ENCODE measurements around the gene GRK4. TPM values are rescaled to one million over a fixed set of nuclear protein-coding genes. Genes with fewer than 3 reads are reported as not detected.
A peak's percentile ranks its signal among the peaks of the same experiment; 100 is the strongest.
"Not testable (repeated sequence)": the region's sequence is repeated elsewhere in the genome, so short reads cannot be mapped to it uniquely, and the experiment has no call there.

GRK4 gene
- total RNA-seq, 1 donor from 2014 or later: 14.8 TPM

DNA sequence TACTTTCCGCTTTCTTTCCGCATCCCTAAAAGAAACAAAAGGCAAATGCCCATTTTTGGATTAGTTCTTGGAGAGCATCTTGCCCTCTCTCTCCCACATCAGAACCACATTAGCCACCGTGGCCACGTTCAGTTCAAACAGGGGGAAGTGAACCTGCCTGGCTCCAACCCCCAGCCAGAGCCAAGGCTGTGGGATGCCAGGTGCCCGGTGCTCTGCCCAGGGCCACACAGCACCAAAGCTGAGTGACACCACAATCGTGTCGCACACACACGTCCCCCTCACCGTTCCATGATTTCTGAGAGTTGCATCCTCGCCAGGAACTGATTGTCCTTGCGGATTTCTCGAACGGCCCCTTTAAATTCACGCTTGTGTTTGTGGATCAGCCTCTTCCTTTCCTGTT, 24.5 kb upstream of the GRK4 start:
- DNase-seq (ENCODE audit: low spot score): peak; percentile 47
- ATAC-seq: no peak
- intact Hi-C loops (cut with DNase I): loop anchor here (10.0 kb wide), 1 partner anchor 184 kb away; the partner anchor contains the start of gene TNIP2

DNA sequence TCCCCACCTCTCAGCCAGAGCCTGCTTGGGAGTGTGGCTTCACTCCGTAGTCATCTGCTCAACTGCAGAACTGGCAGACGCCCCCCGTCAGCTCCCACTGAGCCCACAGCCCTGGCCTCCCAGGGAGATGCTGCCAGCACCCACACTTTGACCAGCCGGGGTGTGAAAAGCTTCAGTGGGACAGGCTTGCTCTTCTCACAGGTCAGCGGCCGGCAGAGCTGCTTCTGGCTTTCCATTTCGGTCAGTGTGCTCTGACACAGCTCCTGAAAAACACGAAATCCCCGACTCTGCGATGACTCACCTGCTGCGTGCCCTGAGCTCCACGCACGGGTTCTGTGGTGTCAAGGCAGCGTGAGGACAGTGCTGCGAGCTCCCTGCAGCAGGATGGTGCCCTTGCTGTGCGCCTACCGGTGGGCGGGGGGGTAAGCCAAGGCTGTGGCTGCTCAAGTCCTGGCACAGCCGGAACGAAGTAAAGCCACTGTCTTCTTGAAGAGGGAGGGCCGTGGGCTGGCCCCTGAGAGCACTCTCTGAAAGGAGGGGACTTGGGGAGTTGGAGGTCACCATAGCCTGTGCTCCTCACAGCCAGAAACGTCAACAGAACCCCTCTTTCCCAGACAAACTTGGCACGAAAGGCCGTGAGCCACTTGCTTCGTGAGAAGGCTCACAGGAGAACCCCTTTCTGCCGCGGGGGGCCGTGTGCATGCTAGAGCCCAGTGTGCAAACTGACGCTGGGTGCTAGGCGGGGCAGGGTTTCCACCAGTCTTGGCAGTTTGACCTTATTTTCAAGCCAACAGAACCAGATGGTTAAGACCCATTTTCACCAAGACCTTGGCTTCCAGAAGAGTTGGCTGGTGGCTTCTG, 23.8 kb upstream of the GRK4 start:
- ATAC-seq (no peak), DNase-seq (ENCODE audit: low spot score) (peak; percentile 57)
- intact Hi-C loops (cut with DNase I): loop anchor here (10.0 kb wide), 1 partner anchor 185 kb away; the partner anchor contains the start of gene TNIP2

DNA sequence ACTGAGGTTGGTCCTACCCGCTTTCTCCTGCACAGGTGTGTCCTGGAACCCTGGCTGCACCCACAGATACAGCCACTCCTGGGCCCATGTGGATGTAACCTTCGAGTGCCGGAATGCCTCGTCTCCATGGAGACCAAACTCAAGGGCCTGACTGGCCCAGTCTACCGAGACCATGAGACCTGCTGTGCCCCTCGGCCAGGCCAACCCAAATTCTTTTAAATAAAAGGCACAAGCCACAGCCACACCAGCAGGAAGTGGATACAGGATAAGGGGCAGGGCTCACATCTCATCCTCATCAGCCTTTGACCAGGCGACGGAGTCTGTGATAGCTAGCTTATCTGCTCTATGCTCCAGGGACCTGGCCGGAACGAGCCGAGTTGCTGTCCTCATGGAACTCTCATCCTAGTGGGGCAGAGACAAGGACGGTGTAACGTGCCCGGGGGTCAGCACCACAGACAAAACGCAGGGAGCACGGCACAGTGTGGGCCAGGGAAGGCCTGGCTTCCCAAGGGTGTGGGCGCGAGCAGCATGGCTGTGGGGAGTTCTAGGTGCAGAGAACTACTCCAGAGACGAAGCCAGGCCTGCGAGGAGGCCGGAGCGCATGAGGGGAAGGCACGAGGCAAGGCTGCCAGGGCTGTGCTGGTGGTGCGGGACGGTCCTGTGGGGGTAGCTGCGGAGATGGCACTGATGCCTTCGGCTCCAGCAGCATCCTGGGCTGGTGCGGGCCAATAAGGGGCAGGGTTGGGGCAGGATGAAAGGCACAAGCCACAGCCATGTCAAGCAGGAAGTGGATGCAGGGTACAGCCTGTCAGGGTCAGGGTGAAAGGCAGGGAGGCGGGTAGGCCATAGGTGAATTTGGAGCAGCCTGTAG, 22.9 kb upstream of the GRK4 start:
- DNase-seq (ENCODE audit: low spot score) (peak; percentile 52), ATAC-seq (no peak)
- intact Hi-C loops (cut with DNase I): no loop called here

DNA sequence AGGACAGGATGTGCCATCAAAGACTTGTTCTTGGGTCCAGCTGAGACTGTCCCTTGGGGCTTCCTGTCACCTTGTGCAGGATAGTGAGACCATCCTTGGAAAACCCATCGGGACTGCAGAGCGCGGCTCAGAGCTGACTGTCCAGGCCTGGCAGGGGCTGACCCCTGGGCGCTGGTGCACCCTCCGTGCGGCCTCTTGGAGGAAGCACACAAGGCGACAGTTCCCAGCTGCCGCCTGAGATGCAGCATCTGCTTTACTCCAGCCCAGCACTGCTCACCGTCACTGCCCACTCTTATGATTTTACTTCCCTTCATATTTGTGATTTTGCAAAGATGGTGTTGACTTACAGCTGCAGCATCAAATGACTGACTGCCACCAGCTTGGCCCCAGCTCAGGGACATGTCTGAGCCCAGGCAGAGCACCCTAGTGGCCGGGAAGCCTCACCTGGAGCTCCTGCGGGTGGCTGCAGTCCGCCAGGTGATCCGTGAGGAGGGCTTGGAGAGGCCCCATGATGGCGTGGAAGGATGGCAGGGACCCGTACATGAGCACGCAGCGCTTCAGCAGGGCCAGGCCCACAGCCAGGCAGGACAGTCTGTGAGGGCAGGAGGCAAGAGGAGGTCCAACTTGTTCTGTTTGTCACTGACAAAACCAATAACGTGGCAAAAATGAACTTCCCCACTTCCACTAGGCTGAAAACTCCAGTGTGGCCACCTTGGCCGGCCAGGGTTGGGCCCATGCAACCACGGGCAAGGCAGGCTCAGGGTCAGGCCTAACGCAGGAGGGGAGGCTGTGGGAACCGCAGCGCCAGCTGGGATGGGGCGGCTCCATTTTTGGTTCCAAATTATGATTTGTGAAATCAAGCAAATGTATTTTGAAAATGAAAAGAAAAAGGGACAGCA, 22.0 kb upstream of the GRK4 start:
- intact Hi-C loops (cut with DNase I): no loop called here
- DNase-seq (ENCODE audit: low spot score) (peak; percentile 54), ATAC-seq (no peak)

DNA sequence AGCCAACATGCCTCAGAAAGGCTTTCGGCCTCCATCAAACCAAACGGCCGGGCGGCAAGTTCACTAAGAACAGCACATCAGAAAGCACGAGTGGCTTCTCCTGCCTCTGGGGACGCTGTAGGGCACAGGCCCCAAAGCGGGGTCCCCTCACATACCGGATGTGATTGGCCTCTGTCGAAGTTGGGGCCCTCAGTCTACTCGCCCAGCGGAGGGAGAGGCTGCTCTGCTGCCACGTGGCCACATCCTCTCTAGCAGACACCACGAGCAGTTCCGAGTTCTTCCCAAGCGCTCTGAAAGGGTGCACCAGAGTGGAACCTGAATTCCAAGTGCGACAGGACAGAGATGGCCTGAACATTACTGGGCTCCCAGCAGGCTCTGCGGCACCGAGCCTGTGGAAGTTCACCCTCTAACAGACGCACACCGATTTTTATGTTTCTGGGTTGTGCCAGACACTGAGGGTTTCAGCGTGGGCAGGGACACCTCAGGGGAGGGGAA, 21.3 kb upstream of the GRK4 start:
- DNase-seq (ENCODE audit: low spot score) (peak; percentile 55), ATAC-seq (no peak)
- intact Hi-C loops (cut with DNase I): no loop called here

DNA sequence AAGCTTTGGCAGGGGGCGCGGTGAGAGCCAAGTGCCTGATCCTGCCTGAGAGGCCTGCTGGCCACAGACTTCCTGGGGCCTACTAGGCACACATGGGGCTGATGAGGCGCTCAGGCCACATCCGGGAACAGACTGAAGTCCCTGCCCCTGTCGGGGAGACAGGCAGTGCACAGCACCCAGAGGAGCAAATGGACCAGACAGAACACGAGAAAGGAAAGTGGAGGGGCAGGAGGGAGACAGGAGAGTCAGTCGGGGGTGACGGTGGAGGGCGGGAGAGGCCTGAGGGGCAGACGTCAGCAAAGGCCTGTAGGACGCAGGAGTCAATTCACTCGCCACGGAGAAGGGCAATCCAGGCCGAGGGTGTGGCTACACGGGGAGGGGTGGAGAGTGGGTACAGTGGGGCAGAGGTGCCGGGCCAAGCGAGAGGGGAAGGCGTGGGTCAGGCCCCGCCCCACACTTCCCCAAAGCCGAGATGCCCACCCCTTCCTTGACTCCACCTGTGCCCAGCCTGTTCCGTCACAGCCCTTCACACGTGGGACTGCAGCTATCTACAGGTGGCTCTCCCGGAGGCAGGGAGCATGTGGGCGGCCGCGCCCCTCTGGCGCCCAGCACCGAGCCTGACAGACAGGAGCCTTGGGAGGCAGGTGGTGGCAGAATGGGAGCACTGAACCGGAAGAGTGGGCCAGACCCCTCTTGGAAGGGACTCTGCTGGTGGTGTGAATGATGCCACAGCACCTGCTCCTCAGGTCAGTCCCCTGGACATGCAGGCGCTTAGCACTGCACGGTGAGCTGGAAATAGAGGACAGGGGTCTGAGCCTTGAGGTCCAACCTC, 20.6 kb upstream of the GRK4 start:
- DNase-seq (ENCODE audit: low spot score) (peak; percentile 59), ATAC-seq (peak; percentile 44)
- intact Hi-C loops (cut with DNase I): no loop called here

DNA sequence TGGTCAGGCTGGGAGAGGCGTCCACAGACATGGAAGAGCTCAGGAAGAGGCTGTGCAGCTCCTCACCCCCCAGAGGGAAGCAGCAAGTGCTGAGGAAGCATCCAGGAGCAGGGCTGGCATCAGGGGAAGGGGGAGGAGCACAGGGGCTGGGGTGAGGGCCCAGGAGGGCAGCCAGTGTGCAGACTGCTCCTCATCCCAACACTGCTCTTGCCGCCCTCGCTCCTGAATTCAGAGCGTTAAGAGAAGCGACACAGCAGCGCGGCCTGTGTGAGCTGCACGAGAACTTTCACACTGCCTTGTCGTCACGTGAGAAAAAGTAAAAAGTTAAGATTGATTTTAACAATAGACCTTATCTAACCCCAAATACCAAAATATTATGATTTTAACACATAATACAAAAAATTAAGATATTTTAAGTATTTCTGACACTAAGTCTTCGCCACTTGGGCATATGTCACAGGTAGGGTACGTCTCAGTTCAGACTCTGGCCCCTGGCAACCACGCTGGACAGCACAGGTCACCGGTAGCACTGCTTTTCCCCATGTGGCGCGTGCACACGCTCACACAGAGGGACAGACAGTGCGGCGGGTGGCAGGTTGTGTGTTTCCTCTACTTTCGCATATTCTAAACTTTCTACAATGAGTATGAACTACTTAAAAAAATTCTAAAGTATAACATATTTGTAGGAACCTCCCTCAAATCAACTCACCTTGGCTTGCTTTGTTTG, 19.8 kb upstream of the GRK4 start:
- DNase-seq (ENCODE audit: low spot score) (peak; percentile 41), ATAC-seq (no peak)
- intact Hi-C loops (cut with DNase I): no loop called here

DNA sequence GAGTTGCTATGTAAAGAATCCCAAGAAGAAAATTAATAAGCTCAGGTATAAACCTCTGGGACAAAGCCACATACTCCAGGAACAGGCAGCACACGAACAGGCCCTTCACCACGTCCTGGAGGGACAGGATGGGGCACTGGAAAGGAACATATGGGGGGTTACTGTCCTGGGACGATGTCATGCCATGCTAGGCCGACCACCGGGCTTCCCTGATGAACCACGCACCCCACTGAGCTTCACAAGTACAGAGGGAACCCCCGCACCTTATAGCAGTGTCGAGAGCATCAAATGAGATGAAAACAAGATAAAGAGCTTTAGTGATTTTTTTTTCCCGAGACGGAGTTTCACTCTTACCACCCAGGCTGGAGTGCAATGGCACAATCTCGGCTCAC, 19.3 kb upstream of the GRK4 start:
- intact Hi-C loops (cut with DNase I): no loop called here
- peak; percentile 41 for DNase-seq (ENCODE audit: low spot score)
- no peak for ATAC-seq

DNA sequence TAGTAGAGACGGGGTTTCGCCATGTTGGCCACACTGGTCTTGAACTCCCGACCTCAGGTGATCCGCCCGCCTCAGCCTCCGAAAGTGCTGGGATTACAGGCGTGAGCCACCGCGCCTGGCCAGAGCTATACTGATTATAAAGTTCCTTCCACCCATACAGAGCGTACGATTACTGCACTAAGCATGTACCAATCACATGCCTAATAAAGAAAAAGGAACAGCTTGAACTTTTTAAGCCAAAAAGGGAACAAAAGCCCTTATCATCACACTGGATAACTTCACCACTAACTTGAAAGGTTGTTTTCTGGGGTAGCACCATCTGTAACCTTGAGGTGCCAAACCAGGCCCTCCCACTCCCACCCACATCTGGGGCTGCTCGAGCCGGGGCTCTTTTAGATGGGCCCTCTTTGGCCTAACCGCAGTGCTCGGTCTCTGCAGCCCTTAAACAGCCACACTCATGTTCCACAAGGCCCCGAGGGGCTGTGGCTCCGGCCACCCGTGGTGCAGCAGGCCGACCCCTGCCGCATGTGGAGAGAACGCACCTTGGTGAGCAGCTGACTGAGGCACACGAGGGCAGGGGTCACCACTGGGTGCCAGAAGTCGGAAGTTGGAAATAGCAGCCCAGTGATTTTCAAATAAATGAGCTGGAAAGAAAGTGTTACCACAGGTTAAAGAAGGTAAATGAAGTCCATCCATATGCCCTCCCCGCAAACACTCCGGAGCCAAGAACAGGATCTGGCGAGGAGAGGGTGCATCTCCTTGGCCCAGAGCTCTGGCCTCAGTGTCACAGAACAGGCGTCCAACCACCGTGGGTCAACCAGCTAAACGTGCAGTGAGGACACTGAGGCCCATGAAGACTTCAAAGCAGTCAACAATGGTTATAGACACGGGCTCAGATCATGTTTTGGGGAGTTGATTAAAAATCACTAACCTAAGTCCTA, 18.5 kb upstream of the GRK4 start:
- intact Hi-C loops (cut with DNase I): no loop called here
- ATAC-seq: no peak
- DNase-seq (ENCODE audit: low spot score): peak; percentile 42

DNA sequence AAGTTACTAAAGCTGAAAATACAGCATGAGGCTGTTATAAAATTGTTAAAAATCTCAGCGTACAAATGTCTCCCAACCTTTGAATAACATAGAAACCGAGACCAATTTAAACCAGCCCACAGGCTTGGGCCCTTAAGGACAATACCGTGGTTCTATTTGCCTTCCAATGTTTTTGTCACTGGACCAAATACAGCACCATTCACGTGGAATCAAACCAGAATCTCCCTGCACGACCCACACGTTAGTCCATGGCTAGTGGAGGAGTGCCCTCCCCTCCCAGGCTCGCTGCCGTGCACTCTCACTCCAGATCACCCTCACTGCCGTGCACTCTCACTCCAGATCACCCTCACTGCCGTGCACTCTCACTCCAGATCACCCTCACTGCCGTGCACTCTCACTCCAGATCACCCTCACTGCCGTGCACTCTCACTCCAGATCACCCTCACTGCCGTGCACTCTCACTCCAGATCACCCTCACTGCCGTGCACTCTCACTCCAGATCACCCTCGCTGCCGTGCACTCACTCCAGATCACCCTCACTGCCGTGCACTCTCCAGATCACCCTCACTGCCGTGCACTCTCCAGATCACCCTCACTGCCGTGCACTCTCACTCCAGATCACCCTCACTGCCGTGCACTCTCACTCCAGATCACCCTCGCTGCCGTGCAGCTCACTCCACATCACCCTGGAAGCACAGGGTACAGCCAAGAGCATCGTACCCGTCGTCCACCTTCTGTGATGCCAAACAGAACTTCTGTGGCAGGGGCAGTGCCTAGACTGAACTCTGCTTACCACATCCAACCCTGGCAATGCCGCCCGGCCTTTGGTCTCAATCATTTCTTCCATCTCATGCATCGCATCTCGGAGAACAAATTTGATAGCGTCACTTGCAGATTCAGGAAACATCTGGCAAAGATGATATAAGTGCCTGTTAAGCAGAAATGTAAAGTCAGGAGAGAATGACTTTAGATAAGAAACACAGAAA, 17.5 kb upstream of the GRK4 start:
- peak; percentile 42 for DNase-seq (ENCODE audit: low spot score)

DNA sequence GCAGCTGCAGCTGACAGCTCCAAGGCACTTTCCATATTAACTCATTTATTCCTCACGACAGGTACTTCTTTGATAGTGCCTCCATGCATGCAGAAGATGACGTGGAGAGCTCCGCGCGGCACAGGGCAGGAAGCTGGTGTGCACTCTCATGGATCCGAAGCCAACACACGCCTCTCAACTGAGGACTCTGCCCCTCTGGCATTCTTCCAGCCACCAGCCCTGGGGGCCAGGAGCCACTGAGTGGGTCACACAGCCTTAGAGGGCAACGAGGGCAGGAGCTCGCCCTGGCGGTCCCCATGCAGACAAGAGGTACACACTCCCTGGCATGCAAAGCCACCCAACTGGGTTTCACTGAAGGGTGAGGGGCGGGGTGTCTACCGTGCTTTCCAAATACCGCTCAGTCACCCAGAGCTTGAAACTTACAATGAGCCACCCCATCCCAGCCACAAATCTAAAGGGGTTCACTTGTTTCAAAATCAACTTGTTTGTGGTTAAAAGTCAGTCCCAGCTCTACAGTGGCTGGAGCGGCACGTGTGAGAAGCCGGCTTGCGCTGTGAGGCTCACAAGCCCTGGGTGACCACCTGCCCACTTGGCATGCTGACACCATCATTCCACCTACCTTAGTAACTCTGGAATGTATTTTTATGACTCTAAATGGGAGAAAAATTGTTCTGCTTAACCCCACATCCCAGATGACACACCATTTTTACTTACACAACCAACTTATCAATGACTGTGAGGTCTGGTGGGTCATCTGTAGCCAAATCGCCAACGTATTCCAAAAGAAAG, 16.4 kb upstream of the GRK4 start:
- ATAC-seq (no peak), DNase-seq (ENCODE audit: low spot score) (no peak)
- intact Hi-C loops (cut with DNase I): no loop called here

More for the DNA sequence above, 17.5 kb upstream of the GRK4 start:
- intact Hi-C loops (cut with DNase I); ATAC-seq: not testable (repeated sequence)

DNA sequence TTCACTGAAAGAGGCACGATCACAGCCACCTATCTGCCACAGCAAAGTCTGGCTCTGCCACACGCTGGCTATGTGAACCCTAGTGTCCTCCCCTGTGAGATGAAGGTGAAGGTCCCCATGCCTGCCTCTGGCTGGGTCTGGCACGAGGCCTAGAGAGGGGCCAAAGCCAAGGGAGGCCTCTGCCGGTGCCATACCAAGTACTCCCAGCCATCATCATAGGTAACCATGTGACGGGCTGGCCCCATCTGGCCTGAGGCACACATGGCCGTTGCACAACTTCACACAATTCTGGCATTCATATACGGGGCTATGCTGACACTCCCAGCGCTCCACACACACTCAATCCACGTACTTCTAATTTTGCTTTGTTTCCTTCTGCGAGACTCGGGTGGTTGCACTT, 15.4 kb upstream of the GRK4 start:
- no peak for DNase-seq (ENCODE audit: low spot score)
- intact Hi-C loops (cut with DNase I): no loop called here
- ATAC-seq: no peak

DNA sequence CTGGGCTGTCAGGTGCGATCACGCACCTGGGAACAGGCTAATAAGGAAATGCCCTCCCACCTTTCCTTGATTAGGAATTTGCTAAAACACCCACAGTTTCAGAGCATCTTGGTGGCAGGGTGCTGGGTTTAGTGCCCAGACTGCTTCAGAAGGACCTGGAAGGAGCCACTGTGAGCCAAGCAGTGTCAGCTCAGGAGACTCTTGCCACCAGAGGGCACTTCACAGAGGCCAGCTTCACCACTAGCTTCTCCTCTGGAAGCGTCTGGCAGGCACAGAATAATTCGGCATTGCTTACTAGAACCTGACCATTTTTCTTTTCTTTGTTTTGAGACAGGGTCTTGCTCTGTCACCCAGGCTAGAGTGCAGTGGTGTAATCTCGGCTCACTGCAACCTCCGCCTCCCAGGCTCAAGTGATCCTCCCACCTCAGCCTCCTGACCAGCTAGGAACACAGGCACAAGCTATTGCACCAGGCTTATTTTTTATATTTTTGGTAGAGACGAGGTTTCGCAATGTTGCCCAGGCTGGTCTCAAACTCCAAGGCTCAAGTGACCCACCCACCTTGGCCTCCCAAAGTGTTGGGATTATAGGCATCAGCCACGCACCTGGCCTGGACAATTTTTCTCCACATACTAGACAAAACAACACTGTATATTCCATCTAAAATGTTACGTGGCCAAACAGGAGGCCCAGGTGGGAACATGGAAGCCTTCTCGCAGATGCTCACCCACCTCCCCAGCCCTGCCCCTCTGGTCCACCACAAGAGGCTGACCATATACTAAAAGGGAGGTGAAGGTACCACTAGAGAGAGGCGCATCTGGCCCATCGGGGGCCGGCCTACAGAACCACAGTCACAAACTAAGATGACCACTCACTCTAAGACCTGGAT, 14.2 kb upstream of the GRK4 start:
- DNase-seq (ENCODE audit: low spot score) (no peak), ATAC-seq (peak; percentile 37)
- intact Hi-C loops (cut with DNase I): no loop called here

DNA sequence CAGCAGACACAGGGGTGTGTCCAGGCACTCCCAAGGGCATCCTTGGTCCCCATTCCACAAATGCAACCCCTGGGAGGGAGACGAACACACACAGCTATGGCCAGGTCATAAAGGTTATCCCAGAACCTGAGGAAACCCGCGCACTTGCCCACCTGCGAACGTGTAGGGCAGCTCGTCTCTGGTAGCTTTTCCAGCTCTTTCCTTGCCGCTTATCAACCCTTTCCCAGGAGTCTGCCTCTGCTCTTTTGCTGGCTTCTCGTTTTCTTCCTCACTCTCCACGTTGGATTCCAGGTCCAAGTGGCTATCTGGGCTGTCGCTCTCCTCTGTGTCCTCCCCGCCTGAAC, 13.6 kb upstream of the GRK4 start:
- no peak for DNase-seq (ENCODE audit: low spot score)
- ATAC-seq: no peak
- intact Hi-C loops (cut with DNase I): no loop called here

Data from sciatic nerve (tissue), 2 donors.